ENCODE data around the gene TEX53.

DNA sequence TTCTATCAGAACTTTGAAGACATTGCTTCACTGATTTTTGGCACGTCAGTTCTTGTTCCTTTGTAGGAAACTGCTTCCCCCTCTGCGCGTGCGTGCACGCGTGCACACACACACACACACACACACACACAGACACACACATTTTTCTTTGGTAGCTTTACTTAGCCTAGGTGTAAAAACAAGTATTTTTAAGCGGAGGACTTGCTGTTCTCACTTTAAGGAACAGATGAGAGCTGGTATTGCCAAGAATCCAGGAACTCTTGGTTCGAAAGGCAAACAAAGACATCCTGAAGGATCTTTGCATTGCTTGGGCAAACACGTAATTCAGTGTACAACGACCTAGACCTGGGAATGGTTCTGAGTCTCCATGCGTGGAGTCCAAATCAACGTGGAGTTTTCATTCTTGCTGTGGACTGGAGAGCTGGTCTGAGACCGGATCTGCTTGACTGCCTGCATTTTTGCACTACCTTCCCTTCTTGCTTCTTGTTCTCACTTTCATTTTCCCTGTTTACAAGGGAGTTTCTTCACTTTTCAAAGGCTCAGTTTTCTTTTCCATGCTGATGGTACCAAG, 38.3 kb downstream of the TEX53 start:
- TF ChIP-seq, protein P1, sequence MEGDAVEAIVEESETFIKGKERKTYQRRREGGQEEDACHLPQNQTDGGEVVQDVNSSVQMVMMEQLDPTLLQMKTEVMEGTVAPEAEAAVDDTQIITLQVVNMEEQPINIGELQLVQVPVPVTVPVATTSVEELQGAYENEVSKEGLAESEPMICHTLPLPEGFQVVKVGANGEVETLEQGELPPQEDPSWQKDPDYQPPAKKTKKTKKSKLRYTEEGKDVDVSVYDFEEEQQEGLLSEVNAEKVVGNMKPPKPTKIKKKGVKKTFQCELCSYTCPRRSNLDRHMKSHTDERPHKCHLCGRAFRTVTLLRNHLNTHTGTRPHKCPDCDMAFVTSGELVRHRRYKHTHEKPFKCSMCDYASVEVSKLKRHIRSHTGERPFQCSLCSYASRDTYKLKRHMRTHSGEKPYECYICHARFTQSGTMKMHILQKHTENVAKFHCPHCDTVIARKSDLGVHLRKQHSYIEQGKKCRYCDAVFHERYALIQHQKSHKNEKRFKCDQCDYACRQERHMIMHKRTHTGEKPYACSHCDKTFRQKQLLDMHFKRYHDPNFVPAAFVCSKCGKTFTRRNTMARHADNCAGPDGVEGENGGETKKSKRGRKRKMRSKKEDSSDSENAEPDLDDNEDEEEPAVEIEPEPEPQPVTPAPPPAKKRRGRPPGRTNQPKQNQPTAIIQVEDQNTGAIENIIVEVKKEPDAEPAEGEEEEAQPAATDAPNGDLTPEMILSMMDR (conservative IDR thresholded peaks at IDR 0.05): no peak
- no peak for TF ChIP-seq ZFX (IDR thresholded peaks at IDR 0.05)

Measured in C4-2B (cell line).